K562 (cell line): Measurements from ENCODE around the gene TTBK1.

Experiments used
- C11orf30 ChIP-seq: fragments of 450-650 bp; IDR thresholded peaks from 2 replicates; pipeline ENCODE4 v1.6.1; 2016; ENCODE audit warnings: low read depth, mild to moderate bottlenecking
- CTCF ChIP-seq, 3 experiments: IDR thresholded peaks in 2 of 3; conservative IDR thresholded peaks in 1 of 3; 2 replicates each; pipeline ENCODE4 v1.5.1; 2011 to 2012; ENCODE audit warnings: low read length in 3 of 3, mild to moderate bottlenecking in 3 of 3, control low read depth in 2 of 3, improper control_type of control experiment in 1 of 3, inconsistent platforms in 1 of 3, low read depth in 1 of 3, mixed read lengths in 1 of 3, moderate library complexity in 1 of 3; ENCODE audit not compliant: insufficient read depth in 2 of 3
- CXXC5 ChIP-seq: fragments of 250-450 bp; sonication (Bioruptor Pico); IDR thresholded peaks from 2 replicates; pipeline ENCODE4 v1.8.0; 2022; ENCODE audit warnings: inconsistent platforms, mild to moderate bottlenecking, moderate library complexity
- EZH2 ChIP-seq: IDR thresholded peaks from 2 replicates; pipeline ENCODE4 v1.6.1; 2012; ENCODE audit warnings: low read depth, mild to moderate bottlenecking, inconsistent platforms, low read length, borderline replicate concordance
- FOXJ3 ChIP-seq: sonication (generic); formaldehyde crosslinking; IDR thresholded peaks from 2 replicates; pipeline ENCODE4 v1.4.0; 2020; ENCODE audit warnings: mild to moderate bottlenecking, missing genetic modification reagents
- FOXP4 ChIP-seq: sonication (generic); formaldehyde crosslinking; IDR thresholded peaks from 2 replicates; pipeline ENCODE4 v1.8.0; 2022; ENCODE audit warnings: mild to moderate bottlenecking, missing genetic modification reagents, borderline replicate concordance
- KDM4B ChIP-seq, 2 experiments: fragments of 450-650 bp in 1 of 2; sonication (generic) in 1 of 2; IDR thresholded peaks; 2 replicates each; pipeline ENCODE4 v1.6.1; 2016 to 2017; ENCODE audit warnings: borderline replicate concordance in 2 of 2, antibody characterized with exemption in 1 of 2, low read depth in 1 of 2, mild to moderate bottlenecking in 1 of 2
- POU5F1 ChIP-seq: fragments of 150-350 bp; IDR thresholded peaks from 2 replicates; pipeline ENCODE4 v1.6.1; 2014; ENCODE audit warnings: borderline replicate concordance, low read length, low read depth, mild to moderate bottlenecking; ENCODE audit not compliant: partially characterized antibody
- TCF7L2 ChIP-seq: fragments of 150-350 bp; IDR thresholded peaks from 2 replicates; pipeline ENCODE4 v1.6.1; 2016; ENCODE audit warnings: low read depth, mild to moderate bottlenecking, low read length, moderate library complexity
- ZNF217 ChIP-seq: sonication (generic); formaldehyde crosslinking; IDR thresholded peaks from 2 replicates; pipeline ENCODE4 v1.8.0; 2022; ENCODE audit warnings: mild to moderate bottlenecking, missing genetic modification reagents
- ZNF282 ChIP-seq: sonication (generic); formaldehyde crosslinking; IDR thresholded peaks from 2 replicates; pipeline ENCODE4 v1.8.1; 2023; ENCODE audit warnings: missing genetic modification reagents
- ZNF551 ChIP-seq: fragments of 250-450 bp; sonication (Bioruptor Pico); IDR thresholded peaks from 2 replicates; pipeline ENCODE4 v1.5.0; 2021; ENCODE audit warnings: mild to moderate bottlenecking, moderate library complexity
- ZSCAN32 ChIP-seq: fragments of 450-650 bp; formaldehyde crosslinking; IDR thresholded peaks from 2 replicates; pipeline ENCODE4 v1.4.0; 2020; ENCODE audit warnings: mild to moderate bottlenecking, moderate library complexity

- TF ChIP-seq FOXP4 (no peak), CTCF (IDR thresholded peaks at IDR 0.05 in 2 of 3, conservative IDR thresholded peaks at IDR 0.05 in 1 of 3; ENCODE audit: insufficient read depth in 2 of 3, low read depth in 1 of 3, low read length in 3 of 3) (no peak), CXXC5 (no peak), KDM4B (IDR thresholded peaks at IDR 0.05; ENCODE audit: borderline replicate concordance in 2 of 2, low read depth in 1 of 2) (no peak), ZNF217 (no peak), TCF7L2 (no peak), C11orf30 (no peak), ZSCAN32 (no peak), ZNF551 (CRISPR knock-in tag) (no peak), EZH2 (no peak), ZNF282 (CRISPR knock-in tag) (no peak), FOXJ3 (CRISPR knock-in tag) (no peak), POU5F1 (no peak)
These were observed 23.5 kb upstream of the TTBK1 start for GRCh38 chr6:43219814-43220213.
